Measurements from ENCODE around the gene STUB1.

- TF ChIP-seq CTCF (conservative IDR thresholded peaks at IDR 0.05; ENCODE audit: low read length), result no peak
- TF ChIP-seq EZH2phosphoT487 (IDR thresholded peaks at IDR 0.05; ENCODE audit: borderline replicate concordance, low read depth, low read length), result no peak
Measured at GRCh38 chr16:689175-689897, 9.1 kb downstream of the STUB1 start.

Data from OCI-LY7 (cell line).